Measurements from ENCODE around the gene CAMKMT.

Gene CAMKMT

DNA sequence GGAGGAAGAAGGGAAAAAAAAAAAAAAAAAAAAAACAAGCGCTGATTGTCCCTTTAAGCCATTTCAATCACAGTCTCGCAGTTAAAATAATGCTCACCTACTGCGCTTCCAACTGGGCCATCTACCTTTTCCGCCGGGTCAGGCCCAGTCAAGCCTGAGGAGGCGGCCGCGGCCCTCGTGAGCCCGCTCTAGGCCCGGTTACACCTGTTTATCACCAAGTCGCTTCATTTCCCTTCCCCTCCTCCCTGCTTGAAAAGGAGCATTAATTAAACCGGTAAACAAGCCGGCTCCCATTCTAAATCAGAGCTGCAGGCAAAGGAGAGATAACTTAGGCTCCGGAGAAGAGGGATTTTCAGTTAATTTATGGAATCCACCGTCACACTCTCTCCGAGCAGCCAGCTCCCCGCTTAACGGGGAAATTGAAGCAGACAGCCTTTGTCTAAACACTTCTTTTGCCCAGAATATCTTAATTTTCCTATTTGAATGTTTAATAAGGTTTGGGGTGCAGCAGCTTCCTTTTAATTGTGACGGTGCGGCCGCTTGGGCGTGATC is 439.6 kb downstream of the CAMKMT start:
- Histone ChIP-seq H3K4me3 (peak overlapping the region in 1 of 7 experiments; percentile 16), H3K27ac (no peak overlapping the region)

DNA sequence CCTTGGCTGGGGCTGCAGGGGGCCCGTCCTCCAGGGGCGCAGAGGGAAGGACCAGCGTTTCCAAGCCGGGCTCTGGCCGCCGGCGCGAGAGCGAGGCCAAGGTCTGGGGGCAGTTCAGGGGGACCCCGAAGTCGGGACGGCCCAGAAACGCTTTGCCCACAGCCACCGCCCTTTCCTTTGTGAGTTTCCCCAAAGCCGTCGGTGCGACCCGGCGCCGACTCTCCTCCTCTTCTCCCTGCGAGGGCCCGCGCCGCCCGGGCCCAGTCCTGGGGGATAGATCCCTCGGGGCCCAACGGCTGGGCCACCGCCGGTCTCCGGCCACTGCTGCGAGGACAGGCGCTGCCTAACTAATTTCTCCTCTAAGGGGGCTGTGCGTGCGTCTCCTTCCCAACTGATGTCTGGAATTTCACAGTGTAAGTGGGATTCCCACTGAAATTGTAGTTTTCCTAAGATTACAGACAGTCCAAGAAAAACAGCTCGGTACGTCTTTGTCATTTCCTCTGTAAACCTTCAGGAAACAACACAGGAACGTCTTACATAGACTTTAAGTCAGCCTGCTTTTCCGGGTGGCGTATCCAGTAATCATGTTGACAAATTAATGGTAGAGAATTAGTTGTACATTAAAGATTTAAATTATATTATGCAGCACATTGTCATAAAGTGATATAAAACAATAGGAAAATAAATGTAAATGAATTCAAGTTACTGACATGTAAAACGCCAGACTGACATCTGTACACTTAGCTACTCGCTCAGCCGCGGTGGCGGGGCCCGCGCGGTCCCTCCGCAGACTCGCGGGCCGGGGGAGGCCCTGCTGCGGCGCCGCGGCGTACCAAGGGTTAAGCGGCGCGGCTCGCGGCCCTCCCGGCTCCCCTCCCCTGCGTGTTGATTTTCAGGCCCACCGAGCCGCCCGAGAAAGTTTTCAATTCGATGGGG is 440.4 kb downstream of the CAMKMT start:
- Histone ChIP-seq H3K27ac (no peak overlapping the region), H3K4me3 (peak overlapping the region in 1 of 7 experiments; percentile 16)

DNA sequence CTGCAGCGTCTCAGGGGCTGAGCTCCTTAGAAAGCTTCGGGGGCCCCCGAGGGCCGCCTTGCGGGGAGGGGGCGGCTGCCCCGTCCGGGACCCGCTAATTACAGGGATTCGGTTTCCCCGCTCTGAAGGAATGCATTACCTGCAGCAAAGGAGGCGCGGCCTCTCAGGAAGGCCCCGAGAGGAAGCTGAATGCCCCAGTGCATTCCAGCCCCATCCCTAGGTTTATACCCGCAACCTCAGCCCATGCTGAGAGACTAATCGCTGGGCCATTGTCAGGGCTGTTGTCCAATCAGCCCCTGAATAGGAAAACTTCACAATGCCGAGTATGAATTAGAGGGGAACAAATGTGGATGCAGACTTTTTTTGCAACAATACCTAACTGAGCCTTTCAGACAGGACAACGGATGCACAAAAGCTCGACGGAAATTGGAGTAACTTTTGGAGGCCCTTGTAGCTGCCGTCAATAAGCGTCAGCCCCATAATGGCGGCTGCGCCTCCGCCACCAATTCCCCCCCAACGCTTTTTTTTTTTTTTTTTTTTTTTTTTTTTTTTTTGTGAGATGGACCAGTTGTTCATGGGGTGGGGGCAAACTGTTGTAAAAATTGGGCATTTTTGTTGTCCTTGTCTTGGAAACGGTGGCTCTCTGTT is 441.2 kb downstream of the CAMKMT start:
- H3K4me3 ChIP-seq: no peak overlapping the region
- no peak overlapping the region for H3K27ac ChIP-seq

DNA sequence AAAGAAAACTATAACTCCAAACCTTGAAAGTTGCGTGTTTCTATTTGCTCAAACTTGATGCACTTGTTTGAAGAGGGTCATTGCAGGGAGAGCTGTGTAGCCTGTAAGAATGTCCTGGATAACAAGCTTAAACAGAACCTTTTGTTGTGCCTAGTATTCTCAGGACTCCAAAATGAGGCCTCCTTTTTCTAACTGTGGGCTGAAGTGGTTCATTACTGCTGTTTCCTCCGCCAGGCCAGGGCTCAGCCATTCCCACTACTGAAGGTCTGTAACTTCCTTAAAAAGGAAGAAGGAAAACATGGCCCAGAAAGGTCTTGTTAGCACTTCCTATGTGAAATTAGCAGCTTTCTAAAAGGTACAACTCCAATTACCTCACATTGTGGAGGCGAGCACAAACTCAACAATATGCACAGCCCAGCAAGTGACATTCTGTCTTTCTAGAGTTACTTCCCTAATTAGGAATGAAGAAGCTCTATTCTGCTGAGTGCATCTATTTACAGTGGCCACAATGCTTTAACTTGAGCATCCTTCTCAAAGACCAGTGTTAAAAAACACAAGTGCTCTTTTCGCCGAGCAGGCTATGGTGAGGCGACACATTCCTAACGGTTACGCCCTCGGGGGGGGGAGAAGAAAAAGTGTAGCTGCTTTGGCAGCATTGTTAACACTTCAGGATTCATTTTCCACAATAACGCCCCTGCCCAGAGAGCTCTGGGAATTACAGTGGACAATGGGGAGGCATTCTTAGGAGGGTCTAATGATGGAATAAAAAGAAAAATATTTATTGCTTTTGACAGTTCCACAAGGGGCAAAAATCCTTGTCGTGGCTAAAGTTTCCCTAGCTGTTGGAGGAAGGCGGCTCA is 442.9 kb downstream of the CAMKMT start:
- Histone ChIP-seq H3K27ac (no peak overlapping the region), H3K4me3 (no peak overlapping the region)

DNA sequence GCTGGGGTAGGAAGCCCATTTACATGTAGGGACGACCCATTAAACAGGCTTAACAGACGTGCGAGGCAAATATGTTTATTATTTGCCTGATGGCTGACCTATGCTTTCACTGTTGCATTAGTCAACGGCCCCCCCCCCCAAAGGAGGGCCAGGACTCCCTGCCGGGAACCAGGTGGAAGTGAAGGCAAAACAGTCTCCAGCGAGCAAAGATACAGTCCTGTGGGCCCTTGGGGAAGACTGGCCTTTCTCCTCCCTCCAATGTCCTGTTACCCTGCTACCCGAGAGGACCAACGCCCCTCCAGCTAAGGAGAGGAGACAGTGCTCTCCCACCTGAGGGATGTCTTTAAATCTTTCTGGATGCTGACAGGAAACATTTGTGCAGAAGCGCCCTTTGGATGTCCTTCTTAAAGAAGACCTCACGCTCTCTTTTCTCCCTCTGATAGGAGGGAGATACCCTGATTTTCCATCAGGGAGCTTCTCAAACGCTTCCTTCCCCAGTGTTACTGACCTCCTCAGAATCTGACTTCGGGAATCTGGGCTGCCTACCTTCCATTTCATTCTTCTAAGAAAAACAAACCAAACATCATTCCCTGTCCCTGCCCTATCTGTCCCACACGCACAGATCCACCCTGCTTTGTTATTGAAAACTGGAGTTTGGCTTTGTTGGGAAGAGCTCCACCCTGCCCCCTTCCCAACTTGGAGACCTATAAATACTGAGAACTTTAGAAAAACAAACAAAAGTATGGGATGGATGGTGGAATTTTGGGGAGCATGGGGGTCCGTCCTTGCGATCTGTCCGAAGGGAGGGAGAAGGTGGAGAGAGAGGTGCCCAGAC is 443.9 kb downstream of the CAMKMT start:
- no peak overlapping the region for H3K27ac ChIP-seq
- no peak overlapping the region for H3K4me3 ChIP-seq

DNA sequence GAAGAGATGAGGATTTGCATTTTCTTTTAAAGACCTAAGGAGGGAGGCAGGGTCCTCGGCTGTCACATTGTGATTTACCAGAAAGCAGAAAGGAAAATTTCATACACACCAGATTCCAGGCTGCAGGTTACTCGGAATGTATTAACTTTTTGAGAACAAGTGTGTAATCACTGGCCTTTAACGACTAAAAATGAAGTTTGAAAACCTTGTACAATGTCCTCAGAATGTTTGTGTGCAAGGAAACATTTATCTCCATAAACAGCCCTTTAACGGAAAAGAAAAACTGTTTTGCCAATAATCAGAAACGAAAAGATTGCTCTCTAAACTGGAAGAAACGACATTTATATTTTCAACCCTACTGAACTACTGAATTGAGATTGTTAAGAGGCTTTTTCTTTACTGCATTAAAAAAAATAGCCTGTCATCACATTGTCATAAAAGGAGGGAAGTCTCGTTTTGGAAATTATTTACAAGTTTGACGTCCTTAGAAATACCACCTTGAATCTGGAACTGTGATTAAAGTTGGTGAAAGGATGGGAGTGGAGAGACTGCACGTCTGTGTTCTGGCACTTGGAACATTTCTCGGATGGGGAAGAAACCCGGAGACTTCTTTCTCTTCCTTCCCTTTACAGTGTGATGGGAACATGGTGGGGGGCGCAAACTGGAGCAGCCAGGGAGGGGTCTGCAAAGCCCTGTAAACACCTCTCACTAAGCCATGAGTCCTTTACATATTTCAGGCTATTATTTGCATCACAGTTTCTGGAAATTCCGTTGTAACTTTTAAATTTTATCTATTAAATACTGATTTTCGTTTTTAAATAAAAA is 445.7 kb downstream of the CAMKMT start:
- H3K27ac ChIP-seq: no peak overlapping the region
- H3K4me3 ChIP-seq: no peak overlapping the region

DNA sequence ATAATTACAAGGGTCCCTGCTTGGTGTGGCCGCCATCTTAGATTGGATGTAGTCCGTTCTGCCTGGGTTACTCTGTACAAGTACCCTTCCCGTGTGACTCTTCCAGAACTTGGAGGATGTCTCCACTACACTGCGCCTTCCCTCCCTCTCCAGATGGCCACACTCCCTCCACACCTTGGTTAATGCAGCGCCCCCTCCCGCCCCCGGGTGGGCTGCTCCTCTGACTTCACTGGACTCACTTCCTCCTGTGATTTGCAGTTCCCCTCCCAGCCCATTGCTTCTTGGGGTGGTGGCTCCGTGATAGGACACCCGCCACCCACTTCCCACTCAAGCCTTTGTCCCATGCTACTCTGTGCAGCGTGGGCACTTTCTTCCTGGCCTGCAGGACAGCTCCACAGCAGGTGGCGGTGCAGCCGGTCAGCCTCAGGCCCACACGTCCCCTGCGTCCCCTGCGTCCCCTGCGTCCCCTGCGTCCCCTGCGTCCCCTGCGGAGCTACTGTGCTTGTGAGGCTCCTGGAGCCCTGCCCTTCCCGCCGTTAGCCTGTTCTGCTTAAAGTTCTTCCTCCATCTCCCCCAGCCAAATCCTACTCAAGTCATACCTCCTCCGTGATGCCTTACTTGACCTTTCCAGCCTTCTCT is 449.3 kb downstream of the CAMKMT start:
- no peak overlapping the region for H3K4me3 ChIP-seq
- no peak overlapping the region for H3K27ac ChIP-seq

DNA sequence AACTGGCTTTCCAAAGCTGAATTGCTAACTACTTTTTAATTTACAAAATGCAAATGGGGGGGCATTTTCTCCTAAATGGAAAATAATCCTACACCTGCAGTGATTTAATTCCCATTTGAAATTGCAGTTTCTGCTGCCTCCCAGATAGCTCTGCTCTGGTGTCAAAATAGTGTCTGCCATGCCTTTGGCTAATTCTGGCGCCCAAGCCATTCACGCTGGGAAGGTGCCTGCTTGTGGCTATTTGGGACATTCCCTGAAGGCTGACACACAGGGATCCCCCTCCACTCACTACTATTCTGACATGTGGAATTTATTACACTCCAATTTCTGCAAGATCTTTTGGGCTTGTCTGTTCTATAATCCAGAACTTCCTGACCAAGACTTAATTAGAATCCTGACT is 451.4 kb downstream of the CAMKMT start:
- H3K27ac ChIP-seq: no peak overlapping the region
- no peak overlapping the region for H3K4me3 ChIP-seq

DNA sequence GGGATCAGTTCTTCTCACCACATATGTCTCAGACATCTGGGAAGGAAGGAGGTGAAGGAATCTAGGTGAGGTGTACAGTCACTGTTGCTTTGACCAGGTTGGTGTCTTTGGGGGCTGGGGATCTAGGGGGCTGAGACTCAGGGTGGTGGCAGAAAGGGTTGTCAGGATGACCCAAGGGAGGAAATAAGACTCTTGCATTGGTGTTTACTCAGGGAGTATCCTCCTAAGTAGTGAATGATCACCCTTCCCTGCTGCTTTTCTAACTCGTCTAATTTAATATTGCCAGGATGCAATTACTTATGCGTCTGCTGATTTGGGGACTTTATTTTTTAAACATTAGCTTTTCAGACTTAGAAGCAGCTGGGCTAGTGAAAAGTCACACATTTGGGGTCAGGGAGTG is 451.9 kb downstream of the CAMKMT start:
- Histone ChIP-seq H3K27ac (no peak overlapping the region), H3K4me3 (no peak overlapping the region)

DNA sequence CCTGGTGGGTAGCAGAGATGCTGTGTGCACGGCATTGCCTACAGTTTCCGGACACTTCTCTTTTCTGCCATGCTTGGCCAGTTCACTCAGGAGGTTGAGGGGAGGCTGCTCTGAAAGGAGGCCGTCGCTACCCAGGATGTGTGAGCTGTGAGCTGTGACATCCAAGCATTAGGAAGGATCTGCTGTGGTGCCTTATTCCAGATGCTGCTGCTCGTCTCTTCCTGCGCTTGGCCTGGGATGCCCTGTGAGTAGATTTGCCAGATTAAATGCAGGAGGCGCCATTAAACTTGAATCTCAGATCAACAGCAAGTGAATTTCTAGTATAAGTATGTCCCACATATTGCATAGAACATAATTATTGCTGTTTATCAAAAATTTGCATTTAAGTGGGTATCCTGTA is 455.5 kb downstream of the CAMKMT start:
- Histone ChIP-seq H3K27ac (no peak overlapping the region), H3K4me3 (no peak overlapping the region)

DNA sequence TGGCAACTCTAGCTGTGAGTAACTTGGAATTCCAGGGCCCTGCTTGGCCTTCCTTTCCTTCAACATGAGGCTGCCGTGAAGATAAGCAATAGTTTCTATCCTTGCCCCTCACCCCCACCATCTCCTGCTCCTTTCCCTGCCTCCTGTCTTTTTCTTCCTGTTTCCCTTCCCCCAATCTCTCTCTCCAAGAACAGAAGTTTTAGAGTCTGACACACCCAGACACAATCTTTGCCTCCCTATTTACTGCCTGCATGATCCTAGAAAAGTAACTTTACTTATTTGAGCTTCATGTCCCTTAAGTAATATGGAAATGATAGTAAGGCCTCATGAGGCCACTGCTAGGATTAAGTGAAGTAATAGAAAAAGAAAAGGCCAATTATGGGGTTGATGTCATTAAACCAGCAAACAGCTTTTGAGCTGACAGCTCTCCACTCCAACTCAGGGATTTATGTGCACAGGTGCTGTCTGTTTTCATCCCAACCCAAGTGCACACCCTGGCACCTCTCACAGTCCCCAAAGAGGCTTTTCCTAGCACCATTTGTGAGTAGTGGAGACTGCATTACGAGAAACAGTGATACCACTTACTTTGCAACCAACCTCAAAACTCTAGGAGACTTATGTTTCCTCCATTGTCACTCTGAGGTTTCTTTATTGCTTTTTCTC is 456.1 kb downstream of the CAMKMT start:
- H3K27ac ChIP-seq: no peak overlapping the region
- H3K4me3 ChIP-seq: no peak overlapping the region

DNA sequence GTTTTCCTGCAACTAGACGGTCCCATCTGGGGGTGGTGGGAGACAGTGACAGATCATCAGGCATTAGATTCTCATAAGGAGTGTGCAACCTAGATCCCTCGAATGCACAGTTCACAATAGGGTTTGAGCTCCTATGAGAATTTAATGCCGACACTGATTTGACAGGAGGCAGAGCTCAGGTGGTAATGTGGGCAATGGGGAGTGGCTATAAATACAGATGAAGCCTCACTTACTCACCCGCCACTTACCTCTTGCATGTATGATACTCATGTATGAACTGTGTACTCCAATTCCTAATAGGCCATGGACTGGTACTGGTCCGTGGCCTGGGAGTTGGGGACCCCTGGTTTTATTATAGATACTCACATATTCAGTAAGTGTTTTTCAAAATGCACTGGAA is 457.3 kb downstream of the CAMKMT start:
- H3K27ac ChIP-seq: no peak overlapping the region
- H3K4me3 ChIP-seq: no peak overlapping the region

DNA sequence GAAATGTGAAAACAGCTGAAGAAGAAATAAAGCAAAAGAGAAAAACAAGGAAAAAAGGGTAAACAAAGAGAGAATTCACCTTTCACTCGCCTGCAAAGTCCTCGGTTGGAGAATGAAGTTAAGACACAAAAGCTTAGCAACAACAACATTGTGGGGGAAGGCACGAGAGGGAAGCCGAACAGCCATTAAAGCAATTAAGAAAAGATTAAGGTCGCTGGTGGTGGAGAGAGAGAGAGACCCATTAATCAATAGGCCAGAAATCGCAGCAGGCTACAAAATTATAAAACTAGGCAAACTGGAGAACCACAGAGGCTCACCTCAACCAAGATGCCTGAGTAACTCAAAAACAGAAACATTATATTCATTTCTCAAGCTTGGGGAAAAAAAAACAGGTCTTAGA is 459.8 kb downstream of the CAMKMT start:
- H3K4me3 ChIP-seq: no peak overlapping the region
- no peak overlapping the region for H3K27ac ChIP-seq

DNA sequence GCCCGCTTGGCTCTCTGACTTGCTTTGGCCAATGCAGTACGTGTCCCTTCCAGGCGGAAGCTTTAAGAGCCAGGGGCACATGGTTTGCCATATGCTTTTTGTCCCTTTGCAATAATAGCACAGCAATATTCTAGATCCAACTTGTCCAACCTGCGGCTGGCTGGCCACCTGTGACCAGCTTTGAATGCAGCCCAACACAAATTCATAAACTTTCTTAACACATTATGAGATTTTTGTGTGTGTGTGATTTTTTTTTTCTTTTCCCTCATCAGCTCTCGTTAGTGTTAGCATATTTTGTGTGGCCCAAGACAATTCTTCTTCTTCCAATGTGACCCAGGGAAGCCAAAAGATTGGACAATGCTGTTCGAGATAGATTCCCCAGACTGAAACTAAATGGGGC is 460.4 kb downstream of the CAMKMT start:
- no peak overlapping the region for H3K27ac ChIP-seq
- no peak overlapping the region for H3K4me3 ChIP-seq
